NCI-H2029 (cell line): ENCODE results near the gene RAB44.
"Not testable (repeated sequence)": the region's sequence is repeated elsewhere in the genome, so short reads cannot be mapped to it uniquely, and the experiment has no call there.

ENCODE experiments used
- DNase-seq: peaks from one replicate; lab custom pipeline; 2025; lab: John Stamatoyannopoulos, UW

Gene RAB44

DNA sequence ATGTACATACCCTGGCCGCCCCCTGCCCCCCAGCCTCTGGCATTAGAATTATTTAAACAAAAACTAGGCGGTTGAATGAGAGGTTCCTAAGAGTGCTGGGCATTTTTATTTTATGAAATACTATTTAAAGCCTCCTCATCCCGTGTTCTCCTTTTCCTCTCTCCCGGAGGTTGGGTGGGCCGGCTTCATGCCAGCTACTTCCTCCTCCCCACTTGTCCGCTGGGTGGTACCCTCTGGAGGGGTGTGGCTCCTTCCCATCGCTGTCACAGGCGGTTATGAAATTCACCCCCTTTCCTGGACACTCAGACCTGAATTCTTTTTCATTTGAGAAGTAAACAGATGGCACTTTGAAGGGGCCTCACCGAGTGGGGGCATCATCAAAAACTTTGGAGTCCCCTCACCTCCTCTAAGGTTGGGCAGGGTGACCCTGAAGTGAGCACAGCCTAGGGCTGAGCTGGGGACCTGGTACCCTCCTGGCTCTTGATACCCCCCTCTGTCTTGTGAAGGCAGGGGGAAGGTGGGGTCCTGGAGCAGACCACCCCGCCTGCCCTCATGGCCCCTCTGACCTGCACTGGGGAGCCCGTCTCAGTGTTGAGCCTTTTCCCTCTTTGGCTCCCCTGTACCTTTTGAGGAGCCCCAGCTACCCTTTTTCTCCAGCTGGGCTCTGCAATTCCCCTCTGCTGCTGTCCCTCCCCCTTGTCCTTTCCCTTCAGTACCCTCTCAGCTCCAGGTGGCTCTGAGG, 11.5 kb upstream of the RAB44 start:
- no peak for DNase-seq

DNA sequence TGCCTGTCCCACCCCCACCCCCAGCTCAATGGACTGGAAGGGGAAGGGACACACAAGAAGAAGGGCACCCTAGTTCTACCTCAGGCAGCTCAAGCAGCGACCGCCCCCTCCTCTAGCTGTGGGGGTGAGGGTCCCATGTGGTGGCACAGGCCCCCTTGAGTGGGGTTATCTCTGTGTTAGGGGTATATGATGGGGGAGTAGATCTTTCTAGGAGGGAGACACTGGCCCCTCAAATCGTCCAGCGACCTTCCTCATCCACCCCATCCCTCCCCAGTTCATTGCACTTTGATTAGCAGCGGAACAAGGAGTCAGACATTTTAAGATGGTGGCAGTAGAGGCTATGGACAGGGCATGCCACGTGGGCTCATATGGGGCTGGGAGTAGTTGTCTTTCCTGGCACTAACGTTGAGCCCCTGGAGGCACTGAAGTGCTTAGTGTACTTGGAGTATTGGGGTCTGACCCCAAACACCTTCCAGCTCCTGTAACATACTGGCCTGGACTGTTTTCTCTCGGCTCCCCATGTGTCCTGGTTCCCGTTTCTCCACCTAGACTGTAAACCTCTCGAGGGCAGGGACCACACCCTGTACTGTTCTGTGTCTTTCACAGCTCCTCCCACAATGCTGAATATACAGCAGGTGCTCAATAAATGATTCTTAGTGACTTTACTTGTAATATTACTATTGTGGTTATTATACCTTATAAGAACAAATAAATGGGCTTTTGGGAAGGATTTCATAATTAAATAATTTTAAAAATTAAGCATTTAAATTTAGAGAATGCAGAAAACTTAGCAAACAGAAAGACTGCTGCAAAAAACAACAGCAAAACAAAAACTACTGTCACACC, 10.7 kb upstream of the RAB44 start:
- DNase-seq = no peak

DNA sequence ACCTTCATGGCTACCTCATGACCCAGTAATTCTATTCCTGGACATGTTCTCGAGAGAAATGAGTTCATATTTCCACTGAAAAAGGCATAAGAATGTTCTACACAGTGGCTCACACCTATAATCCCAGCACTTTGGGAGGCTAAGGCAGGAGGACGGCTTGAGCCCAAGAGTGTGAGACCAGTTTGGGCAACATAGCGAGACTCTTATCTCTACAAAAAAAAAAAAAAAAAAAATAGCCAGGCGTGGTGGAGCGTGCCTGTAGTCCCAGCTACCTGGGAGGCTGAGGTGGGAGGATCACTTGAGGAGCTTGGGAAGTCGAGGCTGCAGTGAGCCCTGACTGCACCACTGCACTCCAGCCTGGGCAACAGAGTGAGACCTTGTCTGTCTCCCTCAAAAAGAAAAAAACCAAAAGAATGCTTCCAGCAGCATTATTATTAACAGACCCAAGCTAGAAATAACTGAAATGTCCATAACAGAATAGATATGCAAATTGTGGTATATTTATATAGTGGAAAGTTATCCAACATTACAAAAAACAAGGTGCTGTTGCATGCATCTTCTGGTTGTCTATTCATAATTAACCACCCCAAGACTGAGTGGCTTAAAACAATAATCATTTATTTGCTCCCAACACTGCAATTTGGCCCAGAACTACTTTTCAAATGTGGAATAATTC, 9.4 kb upstream of the RAB44 start:
- no peak for DNase-seq

DNA sequence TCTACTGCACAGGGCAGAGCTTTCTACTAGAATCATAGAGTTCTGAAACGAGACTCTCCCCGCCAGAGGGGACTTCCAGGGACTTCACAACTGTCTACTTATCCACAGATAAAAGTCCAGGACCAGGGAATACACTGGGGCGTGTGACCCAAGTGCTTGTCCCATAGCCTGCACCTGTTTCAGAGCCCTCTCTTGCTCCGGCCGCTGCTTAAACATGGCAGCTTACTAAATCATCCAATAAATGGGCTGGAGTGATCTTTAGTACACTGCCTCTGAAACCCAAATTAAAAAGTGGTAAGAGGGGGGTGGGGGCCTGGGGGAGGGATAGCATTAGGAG, 8.9 kb upstream of the RAB44 start:
- DNase-seq = no peak

DNA sequence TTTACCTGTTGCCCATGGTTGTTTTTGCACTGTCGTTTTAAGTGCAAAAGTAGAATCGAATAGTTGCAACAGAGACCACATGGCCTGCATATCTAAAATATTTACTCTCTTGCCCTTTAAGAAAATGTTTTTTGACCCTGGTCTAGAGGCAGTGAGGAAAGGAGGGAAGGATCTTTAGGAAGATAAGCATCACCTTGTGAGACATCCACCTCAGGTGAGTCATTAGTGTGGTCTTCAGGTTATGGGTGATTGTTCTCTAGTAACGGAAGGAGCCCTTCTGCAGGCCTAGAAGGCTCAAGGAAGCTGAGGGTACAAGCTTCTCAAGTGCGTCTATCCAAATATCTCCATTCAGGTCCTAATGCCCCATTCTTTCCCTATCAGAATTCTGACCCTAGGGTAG, 6.6 kb upstream of the RAB44 start:
- no peak for DNase-seq

DNA sequence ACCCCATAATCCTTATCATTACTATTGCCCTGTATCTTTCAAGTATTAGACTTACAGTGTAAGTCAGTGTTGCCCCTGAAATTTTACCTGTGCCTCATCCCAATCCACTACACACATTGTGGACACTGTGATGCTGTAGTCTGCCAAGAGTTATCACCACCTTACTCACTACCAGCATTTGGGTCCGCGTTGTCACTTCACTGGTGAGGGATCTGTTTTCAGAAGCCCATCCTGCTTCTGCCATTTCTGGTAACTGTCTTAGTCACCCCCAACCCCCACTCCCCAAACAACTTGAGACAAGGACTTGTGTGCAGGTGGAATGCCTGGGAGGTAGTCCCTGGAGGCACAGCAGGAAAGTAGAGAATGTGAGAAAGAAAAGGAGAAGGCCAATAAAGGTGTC, 6.0 kb upstream of the RAB44 start:
- DNase-seq = no peak

DNA sequence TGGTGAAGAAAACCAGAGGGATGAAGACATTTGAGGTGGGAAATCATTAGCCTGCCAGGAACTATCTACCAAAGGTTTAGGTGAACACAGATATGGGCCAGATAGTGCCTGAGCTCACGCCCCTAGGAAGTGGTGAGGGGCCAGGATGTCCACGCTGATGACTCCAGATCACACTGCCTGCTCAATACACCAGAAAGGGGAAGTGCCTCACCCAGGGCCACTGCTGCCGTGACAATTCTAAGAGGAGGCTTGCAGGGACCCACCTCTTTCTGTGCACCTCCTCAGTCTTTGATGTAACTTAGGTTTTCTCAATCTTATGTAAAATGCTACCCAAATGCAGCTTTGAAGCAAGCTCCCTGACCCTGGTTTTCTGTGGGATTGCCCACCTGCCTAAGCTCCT, 5.4 kb upstream of the RAB44 start:
- DNase-seq = no peak

DNA sequence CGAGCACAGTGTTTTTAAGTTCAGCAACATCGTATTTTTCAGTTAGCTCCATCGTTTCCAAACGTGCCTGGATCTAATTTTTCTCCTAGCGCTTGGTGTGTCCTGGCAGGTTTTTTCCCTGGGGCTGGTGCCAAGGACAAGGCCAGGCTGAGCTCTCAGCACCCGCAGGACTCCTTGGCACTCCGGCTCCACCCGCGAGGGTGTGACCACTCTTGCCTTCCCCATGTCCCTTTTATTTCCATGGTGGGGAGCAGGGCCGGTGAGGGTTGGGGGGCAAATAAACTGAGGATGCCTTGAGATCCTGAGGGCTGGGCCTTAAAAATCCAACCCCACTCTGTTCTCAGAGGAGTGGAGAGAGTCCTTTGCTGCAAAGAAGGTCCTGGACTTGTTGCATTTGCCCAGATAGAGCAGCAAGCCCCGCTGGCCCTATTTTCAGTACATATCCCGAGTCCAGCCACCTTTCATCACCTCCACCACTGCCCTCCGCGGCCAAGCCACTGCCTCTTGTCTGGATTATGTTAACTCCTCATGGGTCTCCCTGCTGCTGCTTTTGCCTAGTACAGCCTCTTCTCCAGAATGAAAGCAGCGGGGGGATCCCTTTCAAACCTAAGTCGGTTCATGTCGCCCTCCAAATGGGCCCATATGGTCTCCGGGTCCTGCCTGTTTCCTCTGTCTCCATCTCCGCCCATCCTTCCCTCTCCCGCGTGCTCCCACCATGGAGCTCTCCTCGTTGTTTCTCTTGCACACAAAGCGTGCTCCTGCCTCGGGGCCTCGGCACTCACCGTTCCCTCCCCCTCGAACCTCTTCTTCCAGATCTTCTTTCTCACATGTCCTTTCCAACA, 4.5 kb upstream of the RAB44 start:
- no peak for DNase-seq

DNA sequence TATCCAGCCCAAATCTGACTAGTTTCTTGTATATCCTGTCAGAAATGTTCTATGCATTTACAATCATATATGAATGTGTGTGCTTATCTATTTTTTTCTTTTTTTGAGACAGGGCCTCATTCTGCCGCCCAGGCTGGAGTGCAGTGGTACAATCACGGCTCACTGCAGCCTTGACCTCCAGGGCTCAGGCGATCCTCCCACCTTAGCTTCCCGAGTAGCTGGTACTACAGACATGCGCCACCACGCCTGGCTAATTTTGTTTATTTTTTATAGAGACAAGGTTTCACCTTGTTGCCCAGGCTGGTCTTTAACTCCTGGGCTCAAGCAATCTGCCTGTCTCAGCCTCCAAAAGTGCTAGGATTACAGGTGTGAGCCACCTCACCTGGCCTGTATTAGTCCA, 3.0 kb upstream of the RAB44 start:
- DNase-seq = no peak

DNA sequence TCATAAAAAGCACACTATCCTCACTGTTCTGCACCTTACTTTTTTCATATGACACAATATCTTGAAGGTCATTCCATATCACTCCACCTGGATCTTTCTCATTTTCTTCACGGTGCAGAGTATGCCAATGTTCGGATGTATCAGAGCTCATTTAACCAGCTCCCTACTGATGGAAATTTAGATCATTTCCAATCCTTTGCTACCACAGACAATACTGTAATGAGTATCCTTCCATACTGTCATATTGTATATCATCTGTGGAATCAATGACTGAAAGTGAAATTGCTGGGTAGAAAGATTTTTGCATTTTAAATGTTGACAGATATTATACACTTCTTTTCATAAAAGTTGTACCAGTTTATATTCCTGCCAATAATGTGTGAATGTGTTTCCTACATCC, 2.2 kb upstream of the RAB44 start:
- no peak for DNase-seq

DNA sequence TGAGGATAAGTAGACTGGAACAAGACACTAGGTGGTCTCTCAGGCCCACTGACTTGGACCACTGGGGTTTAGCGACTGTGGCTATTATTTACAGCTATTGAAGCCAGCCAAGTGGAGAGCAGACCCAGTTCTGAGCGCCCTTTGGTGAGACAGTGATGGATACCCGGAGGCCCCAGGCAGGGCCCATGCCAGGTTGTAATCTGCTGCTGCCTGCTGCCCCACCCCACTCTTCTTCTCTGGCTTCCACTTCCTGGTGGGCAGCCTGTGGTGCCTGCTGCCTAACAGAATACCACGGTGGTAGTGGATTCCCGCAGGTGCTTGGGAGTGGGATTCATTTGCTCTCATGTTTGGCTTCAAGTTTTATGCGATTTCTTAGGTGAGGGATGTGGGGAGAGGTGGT, 570 bp downstream of the RAB44 start:
- DNase-seq = no peak

DNA sequence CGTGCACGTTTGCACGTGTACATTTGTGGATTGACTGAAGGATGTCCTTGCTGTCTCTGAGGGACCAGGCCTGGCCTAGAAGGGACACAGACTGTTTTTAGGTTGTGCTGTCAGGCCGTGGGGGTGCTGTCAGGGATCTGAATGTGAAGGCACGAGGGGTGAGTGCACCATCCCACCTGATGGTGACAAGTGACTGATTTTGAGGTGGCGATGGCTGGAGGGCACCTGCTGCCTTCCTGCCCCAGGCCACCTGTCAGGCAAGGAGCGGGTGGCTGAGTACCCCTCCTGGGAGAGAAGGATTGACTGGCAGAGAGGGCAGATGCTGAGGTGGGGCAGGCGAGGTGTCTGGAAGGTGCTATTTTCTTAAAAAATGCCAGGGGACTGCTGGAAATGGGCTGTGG, 1.2 kb downstream of the RAB44 start:
- no peak for DNase-seq

DNA sequence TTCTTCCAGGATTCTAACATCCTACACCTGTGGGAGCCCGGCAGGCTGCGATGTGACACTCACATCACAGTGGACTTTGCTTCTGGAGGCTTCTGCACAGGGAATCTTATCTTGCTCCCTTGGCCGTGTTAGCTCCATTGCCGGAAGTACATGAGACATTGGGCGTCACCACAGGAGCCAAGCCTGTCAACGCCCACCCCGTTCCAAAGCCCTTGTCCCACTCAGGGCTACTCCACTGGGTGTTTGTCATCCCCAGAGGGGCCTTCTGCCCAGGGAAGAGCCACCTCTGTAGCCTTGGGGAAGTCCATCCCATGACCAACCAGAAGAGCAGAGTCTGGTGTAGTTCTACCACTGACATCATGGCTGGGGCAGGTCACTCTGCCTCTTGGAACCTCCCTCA, 1.7 kb downstream of the RAB44 start:
- DNase-seq = no peak

DNA sequence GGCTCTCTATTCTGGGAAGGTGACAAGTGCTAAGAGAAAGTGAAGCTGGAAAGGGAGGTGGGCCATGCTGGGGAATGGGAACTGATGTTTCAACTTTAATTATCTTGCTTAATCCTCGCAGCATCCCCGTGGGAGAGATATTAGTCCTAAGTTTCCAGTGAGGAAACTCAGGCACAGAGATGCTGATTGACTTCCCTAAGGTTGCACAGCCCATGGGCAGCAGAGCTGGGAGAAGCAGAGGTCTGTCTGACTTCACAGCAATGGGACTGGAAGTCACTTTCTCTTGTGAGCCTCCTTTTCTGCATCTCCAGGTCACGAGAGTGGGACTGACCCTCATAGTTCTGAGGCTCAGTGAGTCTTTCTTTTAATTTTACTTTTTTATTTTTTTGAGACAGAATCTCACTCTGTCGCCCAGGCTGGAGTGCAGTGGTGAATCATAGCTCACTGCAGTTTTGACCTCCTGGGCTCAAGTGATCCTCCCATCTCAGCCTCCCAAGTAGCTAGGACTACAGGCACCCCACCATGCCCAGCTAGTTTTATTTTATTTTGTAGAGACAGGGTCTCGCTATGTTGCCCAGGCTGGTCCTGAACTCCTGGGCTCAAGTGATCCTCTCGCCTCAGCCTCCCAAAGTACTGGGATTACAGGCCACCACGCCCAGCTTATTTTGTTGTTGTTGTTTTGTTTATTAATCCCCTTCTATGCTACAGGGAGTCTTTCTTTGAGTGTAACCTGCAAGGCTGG, 2.6 kb downstream of the RAB44 start:
- no peak for DNase-seq

DNA sequence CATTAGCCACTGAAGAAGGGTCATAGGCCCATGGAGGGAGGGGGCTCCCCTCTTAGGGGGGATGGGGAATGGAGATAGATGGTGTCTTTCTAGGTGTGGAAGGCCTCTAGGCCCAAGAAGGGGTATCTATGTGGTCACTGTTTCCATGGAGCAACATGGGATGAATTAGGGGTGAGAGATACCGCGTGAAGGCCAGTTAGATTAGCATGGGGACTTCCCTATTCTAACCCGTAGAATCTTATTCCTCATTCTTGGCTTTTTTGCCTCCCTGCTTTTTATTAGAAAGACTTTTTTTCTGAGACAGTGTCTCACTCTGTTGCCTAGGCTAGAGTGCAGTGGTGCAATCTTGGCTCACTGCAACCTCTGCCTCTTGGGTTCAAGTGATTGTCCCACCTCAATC, 3.2 kb downstream of the RAB44 start:
- no peak for DNase-seq

DNA sequence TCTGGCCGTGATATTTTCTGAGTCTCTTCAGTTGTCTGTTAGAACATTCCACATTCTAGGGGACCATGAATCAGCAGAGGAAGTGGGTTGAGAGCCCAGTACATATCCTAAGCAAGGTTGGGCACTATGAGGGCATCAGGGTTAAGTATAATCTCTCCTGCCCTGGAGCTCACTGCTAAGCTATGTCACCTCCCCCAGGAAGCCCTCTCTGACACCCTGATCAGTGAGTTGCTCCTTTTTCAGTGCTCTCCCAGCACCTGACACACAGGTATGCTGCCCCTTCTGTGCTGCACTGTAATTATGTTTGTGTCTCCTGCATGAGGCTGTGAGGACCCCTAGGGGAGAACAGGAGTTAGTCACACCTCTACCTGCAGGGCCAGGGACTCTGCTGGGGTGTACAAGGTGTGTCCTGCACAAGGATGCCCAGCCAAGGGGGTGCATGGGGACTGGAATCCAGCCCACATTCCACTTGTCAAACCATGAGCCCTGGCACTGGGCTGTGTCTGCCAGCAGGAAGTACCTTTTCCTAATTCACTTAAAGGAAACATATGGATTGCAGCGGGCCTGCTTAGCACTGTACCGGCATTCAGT, 3.9 kb downstream of the RAB44 start:
- DNase-seq = no peak

DNA sequence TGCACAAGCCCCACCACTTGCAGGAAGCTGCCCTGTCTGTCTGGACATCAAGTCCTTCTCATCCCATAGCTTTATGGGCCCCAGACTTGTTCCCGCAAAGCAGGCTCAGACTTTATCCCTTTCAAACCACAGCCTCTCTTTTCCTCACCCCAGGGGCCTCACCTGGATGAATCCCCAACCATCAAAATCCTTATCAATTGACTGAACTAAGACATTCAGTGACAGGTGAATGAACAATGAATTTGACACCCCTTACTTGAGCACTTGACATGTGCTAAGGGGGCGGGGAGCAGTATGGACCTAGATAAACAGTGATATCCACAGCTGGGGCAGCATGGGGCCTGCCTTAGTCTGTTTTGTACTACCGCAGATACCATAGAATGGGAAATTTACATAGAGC, 5.0 kb downstream of the RAB44 start:
- DNase-seq = no peak

DNA sequence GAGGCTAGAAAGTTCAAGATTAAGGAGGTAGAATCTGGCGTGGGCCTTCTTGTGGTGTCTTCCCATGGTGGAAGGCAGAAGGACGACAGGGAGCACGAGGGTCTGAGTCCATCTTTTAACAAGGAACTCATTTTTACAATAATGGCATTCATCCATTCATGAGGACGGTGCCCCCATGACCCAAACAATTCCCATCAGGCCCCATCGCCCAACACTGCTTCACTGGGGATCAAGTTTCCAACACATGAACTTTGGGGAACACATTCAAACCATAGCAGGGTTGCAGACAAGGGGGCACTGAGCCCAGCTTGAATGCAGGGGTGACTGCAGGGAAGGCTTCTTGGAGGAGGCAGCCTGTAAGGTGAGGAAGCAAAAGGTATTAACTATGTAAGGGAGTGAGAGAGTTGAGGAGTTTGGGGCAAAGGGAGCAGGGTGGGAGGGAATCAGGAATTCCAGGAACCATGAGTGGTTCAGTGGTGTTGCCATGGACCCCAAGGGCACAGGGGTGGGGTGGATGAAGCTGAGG, 5.5 kb downstream of the RAB44 start:
- no peak for DNase-seq

DNA sequence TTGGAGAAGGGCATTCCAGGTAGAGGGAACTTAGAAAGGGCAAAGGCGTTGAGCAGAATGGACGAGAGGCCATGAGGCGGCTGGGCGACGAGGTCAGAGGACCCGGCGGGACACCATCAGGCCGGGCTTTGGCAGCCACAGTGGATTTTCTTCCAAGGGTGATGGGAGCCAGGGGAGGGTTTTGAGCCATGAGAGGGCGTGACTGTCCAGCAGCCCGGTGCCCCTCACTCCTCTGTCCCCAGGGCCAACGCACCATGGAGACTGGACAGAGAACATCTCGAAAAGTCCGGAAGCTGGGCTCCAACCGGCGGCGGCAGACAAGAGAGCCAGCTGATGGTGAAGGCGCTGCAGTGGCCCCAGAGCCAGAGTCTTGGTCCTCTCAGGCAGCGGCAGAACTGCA, 6.4 kb downstream of the RAB44 start:
- no peak for DNase-seq

DNA sequence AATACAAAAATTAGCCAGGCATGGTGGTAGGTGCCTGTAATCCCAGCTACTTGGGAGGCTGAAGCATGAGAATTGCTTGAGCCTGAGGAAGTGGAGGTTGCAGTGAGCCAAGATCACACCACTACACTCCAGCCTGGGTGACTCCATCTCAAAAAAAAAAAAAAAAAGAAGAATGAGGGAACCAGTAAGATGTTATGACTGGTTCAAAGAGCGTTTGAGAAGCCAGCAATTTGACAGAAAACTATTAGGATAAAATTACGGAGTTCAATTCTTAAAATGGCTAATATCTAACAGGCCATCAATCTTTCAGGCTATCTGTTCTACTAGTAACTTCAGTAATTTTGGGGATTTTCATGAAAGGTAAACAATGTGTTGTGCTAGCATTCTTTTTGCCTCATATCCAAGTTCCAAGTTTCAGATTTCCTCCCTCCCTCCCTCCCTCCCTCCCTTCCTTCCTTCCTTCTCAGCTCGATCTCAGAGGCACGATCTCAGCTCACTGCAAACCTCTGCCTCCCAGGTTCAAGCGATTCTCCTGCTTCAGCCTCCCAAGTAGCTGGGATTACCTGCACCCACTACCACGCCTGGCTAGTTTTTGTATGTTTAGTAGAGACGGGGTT, 7.4 kb downstream of the RAB44 start:
- DNase-seq = not testable (repeated sequence)

DNA sequence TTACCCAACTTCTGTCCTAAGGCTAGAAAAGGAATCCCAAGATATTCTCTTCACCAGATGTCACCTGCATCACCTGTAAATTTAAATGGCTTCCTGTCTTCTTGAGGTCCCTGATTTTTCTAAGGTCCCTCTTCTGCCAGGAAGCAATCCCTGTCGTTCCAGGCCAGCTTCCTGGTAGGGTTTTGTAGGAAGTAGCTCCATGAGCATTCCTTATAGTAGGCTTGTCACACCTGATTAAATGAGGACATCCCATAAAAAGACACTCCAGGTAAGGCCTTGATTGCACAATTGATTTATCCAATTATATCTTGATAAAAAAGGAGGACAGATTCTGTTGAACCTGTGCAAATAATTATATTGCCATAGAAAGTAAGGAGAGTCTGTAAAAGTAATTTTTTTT, 8.7 kb downstream of the RAB44 start:
- no peak for DNase-seq
